Measurements from ENCODE around the gene PDILT. TPM values are rescaled to one million over a fixed set of nuclear protein-coding genes. Genes with fewer than 3 reads are reported as not detected.

The PDILT gene
- total and polyA plus RNA-seq, 12 donors, result not detected

DNA sequence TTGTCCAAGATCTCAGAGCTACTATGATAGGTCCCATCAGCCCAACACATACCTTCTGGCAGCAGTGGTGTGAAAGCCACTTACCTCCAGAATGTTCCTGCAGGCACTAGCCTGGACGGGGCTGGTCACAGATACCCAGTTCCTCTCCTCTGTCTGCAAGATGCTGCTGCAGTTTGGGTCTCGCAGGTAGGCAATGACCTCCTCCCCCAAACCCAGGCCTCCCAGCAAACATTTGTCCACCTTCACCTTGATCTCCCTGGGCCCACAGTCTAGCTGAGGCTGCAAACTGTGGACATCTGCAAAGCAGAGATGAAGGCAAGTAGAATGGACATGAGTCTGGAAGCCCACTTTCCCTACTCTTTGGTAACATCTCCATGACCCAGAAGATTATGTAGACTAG lies 84.4 kb downstream of the PDILT start:
- no peak for TF ChIP-seq POLR2A (IDR thresholded peaks at IDR 0.05)
- TF ChIP-seq, protein P1, sequence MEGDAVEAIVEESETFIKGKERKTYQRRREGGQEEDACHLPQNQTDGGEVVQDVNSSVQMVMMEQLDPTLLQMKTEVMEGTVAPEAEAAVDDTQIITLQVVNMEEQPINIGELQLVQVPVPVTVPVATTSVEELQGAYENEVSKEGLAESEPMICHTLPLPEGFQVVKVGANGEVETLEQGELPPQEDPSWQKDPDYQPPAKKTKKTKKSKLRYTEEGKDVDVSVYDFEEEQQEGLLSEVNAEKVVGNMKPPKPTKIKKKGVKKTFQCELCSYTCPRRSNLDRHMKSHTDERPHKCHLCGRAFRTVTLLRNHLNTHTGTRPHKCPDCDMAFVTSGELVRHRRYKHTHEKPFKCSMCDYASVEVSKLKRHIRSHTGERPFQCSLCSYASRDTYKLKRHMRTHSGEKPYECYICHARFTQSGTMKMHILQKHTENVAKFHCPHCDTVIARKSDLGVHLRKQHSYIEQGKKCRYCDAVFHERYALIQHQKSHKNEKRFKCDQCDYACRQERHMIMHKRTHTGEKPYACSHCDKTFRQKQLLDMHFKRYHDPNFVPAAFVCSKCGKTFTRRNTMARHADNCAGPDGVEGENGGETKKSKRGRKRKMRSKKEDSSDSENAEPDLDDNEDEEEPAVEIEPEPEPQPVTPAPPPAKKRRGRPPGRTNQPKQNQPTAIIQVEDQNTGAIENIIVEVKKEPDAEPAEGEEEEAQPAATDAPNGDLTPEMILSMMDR (IDR thresholded peaks at IDR 0.05), result no peak
- intact Hi-C loops (cut with DNase I), result no loop called here

DNA sequence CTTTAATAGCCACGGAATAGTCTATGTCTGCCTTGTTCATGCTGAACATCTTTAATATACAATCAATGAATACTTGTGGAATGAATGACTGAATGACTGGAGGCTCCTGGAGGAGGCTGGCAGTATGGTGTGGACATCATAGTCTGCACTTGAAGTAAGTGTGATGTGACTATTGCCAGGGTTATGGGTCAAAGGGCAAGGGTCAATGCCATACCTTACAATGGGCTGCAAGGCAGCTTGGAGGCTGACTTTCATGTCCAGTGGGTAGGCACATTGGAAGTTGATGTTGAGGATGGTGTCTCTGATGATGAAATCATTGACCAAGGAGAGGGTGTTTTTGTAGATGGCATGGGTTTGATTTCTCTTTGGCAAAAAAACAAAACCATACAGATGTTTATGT lies 85.1 kb downstream of the PDILT start:
- H3K9me3 ChIP-seq (replicated peaks in 1 of 3), result no peaks in the 10 kb centered on the region
- intact Hi-C loops (cut with DNase I), result no loop called here
- H3K36me3 ChIP-seq (replicated peaks in 1 of 2), result no peaks in the 10 kb centered on the region
- TF ChIP-seq, protein P1 (IDR thresholded peaks at IDR 0.05), result no peak
- TF ChIP-seq POLR2A (IDR thresholded peaks at IDR 0.05), result no peak
- no peak overlapping the region for H3K4me3 ChIP-seq
- no peak for DNase-seq
- no peaks in the 10 kb centered on the region for H3K4me1 ChIP-seq (replicated peaks in 1 of 2)
- H3K27me3 ChIP-seq, result peaks cover 5% of the 10 kb centered on the region
- H3K27ac ChIP-seq, result no peak overlapping the region
- WGBS, 4 donors, result 42 to 78% (median 59%) methylated on average over 1 of the region's 1 CpG

More for the DNA sequence above, 84.4 kb downstream of the PDILT start:
- Histone ChIP-seq H3K36me3 (replicated peaks in 1 of 2) (no peaks in the 10 kb centered on the region), H3K4me3 (no peak overlapping the region), H3K4me1 (replicated peaks in 1 of 2) (no peaks in the 10 kb centered on the region), H3K27me3 (peaks cover 5% of the 10 kb centered on the region), H3K9me3 (replicated peaks in 1 of 3) (no peaks in the 10 kb centered on the region), H3K27ac (no peak overlapping the region)
- no peak for DNase-seq
- WGBS, 4 donors, result 69 to 75% (median 72%) methylated on average over 2 of the region's 2 CpGs; no CpG with 5 or more reads in 1 of the 4 donors

DNA sequence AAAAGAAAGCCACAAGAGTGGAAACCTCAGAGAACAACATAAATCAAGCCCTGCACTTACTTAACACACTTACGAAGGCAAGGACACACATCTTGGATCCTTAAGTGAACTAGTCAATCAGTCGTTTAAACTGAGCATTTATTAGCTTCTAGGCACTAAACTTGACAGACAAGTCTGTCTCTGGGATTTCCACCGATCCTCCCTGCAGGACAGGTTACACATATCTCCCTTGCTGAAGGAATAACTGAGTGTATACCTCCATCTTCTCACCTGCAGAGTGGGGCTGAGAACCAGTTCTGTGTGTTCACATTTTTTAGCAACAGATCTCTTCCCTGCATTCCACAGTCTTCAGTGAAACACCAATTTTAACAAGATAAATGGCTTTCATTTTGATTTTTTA lies 86.1 kb downstream of the PDILT start:
- 38 to 50% (median 40%) methylated on average over 3 of the region's 3 CpGs for WGBS, 4 donors
- DNase-seq, result no peak
- intact Hi-C loops (cut with DNase I), result no loop called here
- no peak for TF ChIP-seq POLR2A (IDR thresholded peaks at IDR 0.05)
- TF ChIP-seq, protein P1 (IDR thresholded peaks at IDR 0.05), result no peak
- no peak overlapping the region for H3K4me3 ChIP-seq
- no peaks in the 10 kb centered on the region for H3K4me1 ChIP-seq (replicated peaks in 1 of 2)
- H3K9me3 ChIP-seq (replicated peaks in 1 of 3), result no peaks in the 10 kb centered on the region
- peaks cover 5% of the 10 kb centered on the region for H3K27me3 ChIP-seq
- H3K36me3 ChIP-seq (replicated peaks in 1 of 2), result no peaks in the 10 kb centered on the region
- no peak overlapping the region for H3K27ac ChIP-seq

DNA sequence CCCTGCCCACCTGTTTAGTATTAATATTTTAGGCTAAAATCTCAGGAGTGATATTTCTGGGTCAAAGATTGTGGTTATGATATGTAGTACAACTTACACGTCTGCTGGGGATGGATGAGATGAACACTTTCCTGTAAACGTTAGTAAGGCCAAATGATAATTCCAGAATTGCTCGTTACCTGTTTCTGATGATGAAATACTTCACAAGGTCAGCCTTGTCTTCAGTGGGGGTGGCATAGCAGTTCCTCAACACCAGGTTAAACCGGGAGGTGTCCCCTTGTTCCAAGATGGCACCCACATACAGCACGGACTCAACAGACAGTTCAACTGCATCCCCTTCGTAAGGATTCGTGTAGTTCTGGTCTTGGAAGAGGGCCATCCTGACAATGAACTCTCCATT lies 86.5 kb downstream of the PDILT start:
- Histone ChIP-seq H3K27me3 (peaks cover 5% of the 10 kb centered on the region), H3K36me3 (replicated peaks in 1 of 2) (no peaks in the 10 kb centered on the region), H3K4me3 (no peak overlapping the region), H3K27ac (no peak overlapping the region), H3K4me1 (replicated peaks in 1 of 2) (no peaks in the 10 kb centered on the region), H3K9me3 (replicated peaks in 1 of 3) (no peaks in the 10 kb centered on the region)
- no peak for DNase-seq
- intact Hi-C loops (cut with DNase I), result no loop called here
- 62 to 71% (median 66%) methylated on average over 6 to 7 of the region's 7 CpGs for WGBS, 4 donors
- TF ChIP-seq POLR2A (IDR thresholded peaks at IDR 0.05), result no peak
- TF ChIP-seq, protein P1 (IDR thresholded peaks at IDR 0.05), result no peak

All from adrenal gland (tissue), 12 donors.